ENCODE results near the gene ASIC1.

The ASIC1 gene

GRCh38 chr12:50107416-50108268, 50.2 kb downstream of the ASIC1 start:
- Histone ChIP-seq H3K27ac (ENCODE audit: low read depth, low read length, poor library complexity, severe bottlenecking) (no peak overlapping the region), H3K4me1 (ENCODE audit: insufficient read depth, low read length, severe bottlenecking) (peaks cover 21% of the 10 kb centered on the region), H3F3A (ENCODE audit: insufficient read depth, low read length) (no peaks in the 10 kb centered on the region), H3K79me2 (ENCODE audit: insufficient read depth, low read length) (peaks cover 1% of the 10 kb centered on the region; the same call in 1 of the 2 replicates), H3K9ac (ENCODE audit: low read length) (no peak overlapping the region), H3K4me2 (ENCODE audit: low read length) (no peak overlapping the region), H3K27me3 (ENCODE audit: insufficient read depth, low read length) (no peaks in the 10 kb centered on the region), H3K4me3 (ENCODE audit: low read depth, low read length, poor library complexity, severe bottlenecking) (no peak overlapping the region), H3K9me2 (ENCODE audit: low read depth, low read length) (no peaks in the 10 kb centered on the region), H2AFZ (ENCODE audit: low read length) (no peak overlapping the region), H4K20me1 (ENCODE audit: insufficient read depth, low read length) (no peaks in the 10 kb centered on the region), H3K36me3 (ENCODE audit: insufficient read depth, low read length) (no peaks in the 10 kb centered on the region), H3K9me3 (ENCODE audit: low read length) (no peaks in the 10 kb centered on the region)
- TF ChIP-seq EZH2 (IDR thresholded peaks at IDR 0.05; ENCODE audit: borderline replicate concordance, low read length) (no peak), CTCF (IDR thresholded peaks at IDR 0.05; ENCODE audit: low read length) (no peak)

DNA sequence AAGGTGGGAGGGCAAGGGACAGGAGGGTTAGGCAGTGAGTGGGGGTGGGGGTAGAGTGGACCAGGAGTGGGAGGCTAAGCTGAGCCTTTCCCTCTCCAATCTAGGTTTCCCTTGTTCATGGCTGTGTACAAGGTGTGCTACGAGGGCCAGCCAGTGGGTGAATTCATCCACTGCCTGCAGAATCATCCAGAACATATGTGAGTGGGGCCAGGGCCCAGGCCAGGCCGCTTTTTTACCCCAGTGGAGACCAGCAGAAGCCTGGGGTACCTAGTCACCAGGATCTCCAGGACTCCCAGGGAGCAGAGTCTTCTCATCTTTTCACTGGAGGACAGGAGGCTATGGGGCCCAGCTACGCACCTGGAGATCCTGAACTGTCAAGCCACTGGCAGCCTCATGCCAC, 51.9 kb downstream of the ASIC1 start:
- Histone ChIP-seq H3K9ac (ENCODE audit: low read length) (no peak overlapping the region), H3K27me3 (ENCODE audit: insufficient read depth, low read length) (no peaks in the 10 kb centered on the region), H3K4me2 (ENCODE audit: low read length) (no peak overlapping the region)

DNA sequence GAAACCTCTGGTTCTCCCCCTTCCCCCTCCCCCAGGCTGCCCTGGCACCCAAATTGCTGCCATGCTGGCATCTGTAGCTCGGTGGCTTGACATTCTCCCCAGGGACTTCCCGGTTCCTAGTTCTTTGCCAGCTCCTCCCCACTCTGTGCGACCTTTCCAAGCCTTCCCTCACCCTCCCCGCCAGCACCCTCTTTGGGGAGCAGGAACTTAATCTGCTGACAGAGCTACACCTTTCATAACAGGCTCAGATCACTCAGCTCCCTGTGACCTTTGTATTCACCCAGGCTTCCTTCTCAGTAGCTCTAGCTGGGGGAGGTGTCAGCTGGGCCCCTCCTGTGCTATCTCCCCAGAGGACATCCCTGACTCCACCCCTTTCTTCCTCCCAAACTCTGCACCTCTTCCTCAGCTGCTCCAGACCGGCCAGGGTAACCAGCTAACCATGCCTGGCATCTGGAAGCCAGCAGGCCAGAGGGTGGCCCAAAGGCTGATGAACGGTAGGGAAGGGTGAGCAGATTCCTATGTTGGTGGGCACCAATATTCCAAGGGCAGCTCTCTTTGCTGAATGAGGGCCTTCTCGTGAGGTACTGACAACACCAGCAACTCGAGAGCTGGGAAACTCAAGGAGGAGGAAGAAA, 52.8 kb downstream of the ASIC1 start:
- Histone ChIP-seq H3K4me1 (ENCODE audit: insufficient read depth, low read length, severe bottlenecking) (peaks cover 26% of the 10 kb centered on the region), H2AFZ (ENCODE audit: low read length) (no peak overlapping the region), H3F3A (ENCODE audit: insufficient read depth, low read length) (no peaks in the 10 kb centered on the region), H3K9ac (ENCODE audit: low read length) (peak overlapping the region; percentile 54; the same call in 1 of the 2 replicates), H3K4me2 (ENCODE audit: low read length) (peak overlapping the region; percentile 69), H3K79me2 (ENCODE audit: insufficient read depth, low read length) (peaks cover 19% of the 10 kb centered on the region), H3K9me3 (ENCODE audit: low read length) (no peaks in the 10 kb centered on the region), H3K27ac (ENCODE audit: low read depth, low read length, poor library complexity, severe bottlenecking) (peak overlapping the region; percentile 31), H3K27me3 (ENCODE audit: insufficient read depth, low read length) (no peaks in the 10 kb centered on the region), H3K9me2 (ENCODE audit: low read depth, low read length) (no peaks in the 10 kb centered on the region), H4K20me1 (ENCODE audit: insufficient read depth, low read length) (no peaks in the 10 kb centered on the region), H3K36me3 (ENCODE audit: insufficient read depth, low read length) (no peaks in the 10 kb centered on the region), H3K4me3 (ENCODE audit: low read depth, low read length, poor library complexity, severe bottlenecking) (peak overlapping the region; percentile 61)
- TF ChIP-seq CTCF (IDR thresholded peaks at IDR 0.05; ENCODE audit: low read length) (no peak), EZH2 (IDR thresholded peaks at IDR 0.05; ENCODE audit: borderline replicate concordance, low read length) (no peak)

More for the DNA sequence above, 51.9 kb downstream of the ASIC1 start:
- TF ChIP-seq EZH2 (IDR thresholded peaks at IDR 0.05; ENCODE audit: borderline replicate concordance, low read length), result no peak
- no peak for TF ChIP-seq CTCF (IDR thresholded peaks at IDR 0.05; ENCODE audit: low read length)
- no peaks in the 10 kb centered on the region for H4K20me1 ChIP-seq (ENCODE audit: insufficient read depth, low read length)
- no peaks in the 10 kb centered on the region for H3K9me2 ChIP-seq (ENCODE audit: low read depth, low read length)
- H2AFZ ChIP-seq (ENCODE audit: low read length), result no peak overlapping the region
- peaks cover 26% of the 10 kb centered on the region for H3K4me1 ChIP-seq (ENCODE audit: insufficient read depth, low read length, severe bottlenecking)
- H3K36me3 ChIP-seq (ENCODE audit: insufficient read depth, low read length), result no peaks in the 10 kb centered on the region
- no peaks in the 10 kb centered on the region for H3F3A ChIP-seq (ENCODE audit: insufficient read depth, low read length)
- H3K4me3 ChIP-seq (ENCODE audit: low read depth, low read length, poor library complexity, severe bottlenecking), result no peak overlapping the region
- peaks cover 15% of the 10 kb centered on the region for H3K79me2 ChIP-seq (ENCODE audit: insufficient read depth, low read length)
- H3K9me3 ChIP-seq (ENCODE audit: low read length), result no peaks in the 10 kb centered on the region
- no peak overlapping the region for H3K27ac ChIP-seq (ENCODE audit: low read depth, low read length, poor library complexity, severe bottlenecking)

Data from OCI-LY1 (cell line).